Endothelial cell of umbilical vein (primary cell): ENCODE measurements around the gene OSBP2. TPM values are rescaled to one million over a fixed set of nuclear protein-coding genes. Genes with fewer than 3 reads are reported as not detected.

Experiments used
- BruUV-seq: library from RNA; stranded (reverse); fragments of 400-500 nt; replicated peaks from 2 replicates; lab custom pipeline; 2021; lab: Mats Ljungman, UMichigan
- CTCF ChIA-PET: fragments of 300-600, 350-600 bp; sonication (Branson Sonifier 250); formaldehyde crosslinking; loops from one replicate; lab custom pipeline; 2021; ENCODE audit warnings: antibody characterized with exemption, inconsistent platforms; lab: Charles Lee
- POLR2A ChIA-PET: fragments of 300-600, 350-600 bp; sonication (Branson Sonifier 250); formaldehyde crosslinking; loops from one replicate; lab custom pipeline; 2021; ENCODE audit warnings: antibody characterized with exemption, inconsistent platforms; lab: Charles Lee
- DNase-seq: peaks from one replicate; pipeline ENCODE4 v3.0.0-alpha.2; 2011; ENCODE audit warnings: low read depth, low spot score
- FAIRE-seq: peaks from 2 replicates; lab custom pipeline; 2011; peaks lifted over from hg19 to GRCh38; lab: Jason Lieb, UNC
- H2AFZ ChIP-seq: 2 replicates; pipeline ENCODE4 v1.6.0; 2012; ENCODE audit warnings: low read depth, low read length, control low read depth, inconsistent platforms
- H3K27ac ChIP-seq: 2 replicates; pipeline ENCODE4 v1.5.1; 2011; ENCODE audit warnings: low read depth, mild to moderate bottlenecking, control low read depth, low read length, moderate library complexity; ENCODE audit not compliant: insufficient read depth
- H3K27me3 ChIP-seq, 2 experiments: 2 replicates each; pipeline versions ENCODE4 v1.6.0 to v1.6.1; 2011; ENCODE audit warnings: low read length in 2 of 2, mixed read lengths in 1 of 2; ENCODE audit not compliant: control insufficient read depth in 2 of 2, insufficient read depth in 2 of 2
- H3K36me3 ChIP-seq, 2 experiments: 2 replicates in 1 of 2; 3 replicates in 1 of 2; pipeline ENCODE4 v1.5.1; 2011; ENCODE audit warnings: low read length in 2 of 2, mild to moderate bottlenecking in 1 of 2, moderate library complexity in 1 of 2; ENCODE audit not compliant: control insufficient read depth in 2 of 2, insufficient read depth in 2 of 2; ENCODE audit errors: extremely low read depth in 1 of 2
- H3K4me1 ChIP-seq: 3 replicates; pipeline ENCODE4 v1.5.1; 2011; ENCODE audit warnings: mild to moderate bottlenecking, low read length; ENCODE audit not compliant: control insufficient read depth, insufficient read depth; ENCODE audit errors: extremely low read depth
- H3K4me2 ChIP-seq: 2 replicates; pipeline ENCODE4 v1.6.1; 2011; ENCODE audit warnings: low read length, control low read depth, mixed read lengths; ENCODE audit not compliant: insufficient read depth
- H3K4me3 ChIP-seq, 3 experiments: fragments of 200-600 bp in 1 of 3; sonication (generic), shearing (Covaris generic) in 1 of 3; replicated peaks in 1 of 3; 2 replicates each; pipeline ENCODE4 v1.5.1; 2011 to 2016; ENCODE audit warnings: control low read depth in 3 of 3, low read length in 3 of 3, mild to moderate bottlenecking in 2 of 3, inconsistent platforms in 1 of 3, low read depth in 1 of 3, moderate library complexity in 1 of 3; ENCODE audit not compliant: insufficient read depth in 1 of 3
- H3K79me2 ChIP-seq: 2 replicates; pipeline ENCODE4 v1.6.0; 2012; ENCODE audit warnings: low read length, inconsistent platforms; ENCODE audit not compliant: control insufficient read depth, insufficient read depth
- H3K9ac ChIP-seq: replicated peaks from 2 replicates; pipeline ENCODE3; 2011; ENCODE audit warnings: low read length, control low read depth; ENCODE audit not compliant: insufficient read depth; ENCODE audit errors: extremely low read depth
- H3K9me1 ChIP-seq: replicated peaks from 3 replicates; pipeline ENCODE4 v1.6.0; 2011; ENCODE audit warnings: mild to moderate bottlenecking, low read length; ENCODE audit not compliant: control insufficient read depth, insufficient read depth; ENCODE audit errors: extremely low read depth
- H3K9me3 ChIP-seq: replicated peaks from 2 replicates; pipeline ENCODE4 v1.5.1; 2012; ENCODE audit warnings: low read length, inconsistent platforms; ENCODE audit not compliant: control insufficient read depth, insufficient read depth
- H4K20me1 ChIP-seq: replicated peaks from 2 replicates; pipeline ENCODE3; 2011; ENCODE audit warnings: mild to moderate bottlenecking, low read length; ENCODE audit not compliant: control insufficient read depth, insufficient read depth; ENCODE audit errors: extremely low read depth
- EZH2 ChIP-seq: IDR thresholded peaks from 2 replicates; pipeline ENCODE4 v1.6.1; 2012; ENCODE audit warnings: borderline replicate concordance, low read depth, mild to moderate bottlenecking, moderate library complexity, low read length, inconsistent platforms; ENCODE audit not compliant: severe bottlenecking
- JUN ChIP-seq: IDR thresholded peaks from 2 replicates; pipeline ENCODE4 v1.6.1; 2011; ENCODE audit warnings: borderline replicate concordance, low read depth; ENCODE audit not compliant: insufficient read length, insufficient read depth
- MYC ChIP-seq: IDR thresholded peaks from one replicate; pipeline ENCODE4 v1.6.1; 2011; ENCODE audit warnings: mild to moderate bottlenecking, low read depth, low read length
- POLR2A ChIP-seq: IDR thresholded peaks from 2 replicates; pipeline ENCODE4 v1.6.1; 2012; ENCODE audit warnings: low read depth, mild to moderate bottlenecking, control low read depth, low read length
- POLR2AphosphoS5 ChIP-seq: IDR thresholded peaks from 2 replicates; pipeline ENCODE4 v1.6.1; 2012; ENCODE audit warnings: low read depth, mild to moderate bottlenecking, control low read depth, low read length, moderate library complexity; ENCODE audit not compliant: insufficient read depth
- dilution Hi-C: fragments of 300-500 bp; cut with MboI; formaldehyde crosslinking; loops from one replicate; pipeline ENCODE4 v1.15.0; 2019; ENCODE audit warnings: low sequenced_read_pairs; ENCODE audit not compliant: extremely low pct_ligation_motif_present
- intact Hi-C: fragments of 100-400 bp; cut with micrococcal nuclease; formaldehyde crosslinking; loops from one replicate; pipeline ENCODE4 v1.10.0; 2022
- polyA plus RNA-seq, 4 experiments: library from polyadenylated mRNA; depleted of rRNA in 3 of 4; stranded (reverse) in 3 of 4; unstranded in 1 of 4; fragments of >200 nt; gene quantifications; 2 replicates each; pipeline versions ENCODE4 v1.2.1 to v1.2.3, GENCODE V29; 2011 to 2012; ENCODE audit warnings: missing spikeins in 1 of 4
- total RNA-seq: library from RNA; stranded (reverse); gene quantifications from 2 replicates; pipeline ENCODE4 v1.2.3, GENCODE V29; 2021
- TF ChIP-seq, protein P1 (sequence below): IDR thresholded peaks from 2 replicates; pipeline ENCODE4 v1.6.1; 2011; ENCODE audit not compliant: insufficient read depth, insufficient read length
- TF ChIP-seq, protein P2 (sequence below), 2 donors: IDR thresholded peaks; 1 replicate in 1 of 2; 2 replicates in 1 of 2; pipeline ENCODE4 v1.5.1; 2011; ENCODE audit warnings: low read length in 2 of 2, mild to moderate bottlenecking in 2 of 2, moderate library complexity in 2 of 2, control low read depth in 1 of 2, inconsistent platforms in 1 of 2, low read depth in 1 of 2; ENCODE audit not compliant: insufficient read depth in 1 of 2; ENCODE audit errors: extremely low read depth in 1 of 2

Gene OSBP2
- total and polyA plus RNA-seq, 2 donors (not counting 3 experiments of a cell fraction or from before 2014, with no cell fraction given), result 4.1 to 7.5 TPM

DNA sequence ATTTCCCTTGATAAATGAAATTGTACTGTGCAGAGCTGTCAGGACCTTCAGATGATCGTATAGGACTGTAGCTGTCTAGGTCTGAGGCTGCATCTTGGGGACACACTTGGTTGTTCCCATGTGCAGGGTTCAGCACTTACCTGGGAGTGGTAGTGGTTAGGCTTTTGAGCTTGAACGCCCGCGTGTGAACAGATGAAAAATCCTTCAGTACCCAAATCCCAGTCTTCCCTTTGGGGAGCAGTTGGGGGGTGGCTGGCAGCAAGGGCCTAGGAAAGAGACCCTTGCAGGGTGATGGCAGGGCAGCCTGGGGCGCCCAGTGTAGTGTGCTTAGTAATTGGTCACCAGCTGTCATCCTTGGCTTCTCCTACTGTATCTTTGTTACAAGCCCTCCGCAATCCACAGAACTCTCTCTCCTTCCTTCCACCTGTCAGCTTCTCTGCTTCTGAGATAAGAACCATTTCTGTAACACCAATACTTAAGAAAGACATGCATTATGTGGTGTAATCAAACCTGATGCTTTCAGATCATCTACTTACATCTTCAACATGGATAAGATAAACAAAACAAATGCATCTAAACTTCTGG lies 209.3 kb downstream of the OSBP2 start:
- Histone ChIP-seq H3K9me1 (no peaks in the 10 kb centered on the region), H3K9me3 (no peaks in the 10 kb centered on the region), H4K20me1 (no peaks in the 10 kb centered on the region), H3K36me3 (no peaks in the 10 kb centered on the region), H3K4me1 (no peaks in the 10 kb centered on the region), H3K4me3 (no peak overlapping the region), H3K9ac (no peak overlapping the region), H3K27me3 (no peaks in the 10 kb centered on the region), H3K79me2 (no peaks in the 10 kb centered on the region), H3K4me2 (no peak overlapping the region), H2AFZ (no peak overlapping the region), H3K27ac (no peak overlapping the region)
- BruUV-seq, result no TSS peak
- CTCF ChIA-PET, result interaction anchor here (1.1 to 1.2 kb wide), 2 partner anchors 10 to 26 kb away, joined by 3 read pairs; no protein-coding TSS in a partner anchor
- dilution Hi-C loops, result no loop called here
- FAIRE-seq, result no peak
- DNase-seq, result no peak
- TF ChIP-seq JUN (no peak), EZH2 (no peak)
- POLR2A ChIA-PET, result no interaction called here
- intact Hi-C loops, result no loop called here

DNA sequence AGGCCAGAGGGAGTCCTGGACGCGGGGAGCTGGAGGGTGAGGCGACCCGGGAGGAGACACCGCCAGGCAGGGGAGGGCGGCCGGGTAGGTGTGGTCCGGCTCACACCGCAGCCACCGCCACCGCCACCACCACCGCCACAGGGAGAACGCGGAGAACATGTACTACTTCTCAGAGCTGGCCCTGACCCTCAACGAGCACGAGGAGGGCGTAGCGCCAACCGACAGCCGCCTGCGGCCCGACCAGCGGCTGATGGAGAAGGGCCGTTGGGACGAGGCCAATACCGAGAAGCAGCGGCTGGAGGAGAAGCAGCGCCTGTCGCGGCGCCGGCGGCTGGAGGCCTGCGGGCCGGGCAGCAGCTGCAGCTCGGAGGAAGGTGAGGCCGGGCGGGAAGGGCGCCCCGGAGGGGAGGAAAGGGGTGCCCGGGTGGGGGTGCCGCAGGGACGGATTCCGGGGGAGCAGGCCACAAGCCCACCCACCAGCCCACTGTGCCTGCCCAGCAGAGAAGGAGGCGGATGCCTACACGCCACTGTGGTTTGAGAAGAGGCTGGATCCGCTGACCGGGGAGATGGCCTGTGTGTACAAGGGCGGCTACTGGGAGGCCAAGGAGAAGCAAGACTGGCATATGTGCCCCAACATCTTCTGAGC lies 211.1 kb downstream of the OSBP2 start:
- CTCF ChIA-PET, result interaction anchor here (0.9 kb wide), 1 partner anchor 16 kb away, joined by 4 read pairs; no protein-coding TSS in a partner anchor
- dilution Hi-C loops, result no loop called here

More for the DNA sequence above, 211.1 kb downstream of the OSBP2 start:
- no peak overlapping the region for H3K4me3 ChIP-seq
- H3K79me2 ChIP-seq, result no peaks in the 10 kb centered on the region
- POLR2A ChIA-PET, result no interaction called here
- no peaks in the 10 kb centered on the region for H4K20me1 ChIP-seq
- no peak overlapping the region for H3K9ac ChIP-seq
- intact Hi-C loops, result no loop called here
- H3K9me1 ChIP-seq, result no peaks in the 10 kb centered on the region
- no peaks in the 10 kb centered on the region for H3K36me3 ChIP-seq
- TF ChIP-seq MYC, result no peak
- TF ChIP-seq, protein P1, sequence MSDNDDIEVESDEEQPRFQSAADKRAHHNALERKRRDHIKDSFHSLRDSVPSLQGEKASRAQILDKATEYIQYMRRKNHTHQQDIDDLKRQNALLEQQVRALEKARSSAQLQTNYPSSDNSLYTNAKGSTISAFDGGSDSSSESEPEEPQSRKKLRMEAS, result no peak
- TF ChIP-seq POLR2A, result no peak
- TF ChIP-seq POLR2AphosphoS5, result no peak
- TF ChIP-seq, protein P2, sequence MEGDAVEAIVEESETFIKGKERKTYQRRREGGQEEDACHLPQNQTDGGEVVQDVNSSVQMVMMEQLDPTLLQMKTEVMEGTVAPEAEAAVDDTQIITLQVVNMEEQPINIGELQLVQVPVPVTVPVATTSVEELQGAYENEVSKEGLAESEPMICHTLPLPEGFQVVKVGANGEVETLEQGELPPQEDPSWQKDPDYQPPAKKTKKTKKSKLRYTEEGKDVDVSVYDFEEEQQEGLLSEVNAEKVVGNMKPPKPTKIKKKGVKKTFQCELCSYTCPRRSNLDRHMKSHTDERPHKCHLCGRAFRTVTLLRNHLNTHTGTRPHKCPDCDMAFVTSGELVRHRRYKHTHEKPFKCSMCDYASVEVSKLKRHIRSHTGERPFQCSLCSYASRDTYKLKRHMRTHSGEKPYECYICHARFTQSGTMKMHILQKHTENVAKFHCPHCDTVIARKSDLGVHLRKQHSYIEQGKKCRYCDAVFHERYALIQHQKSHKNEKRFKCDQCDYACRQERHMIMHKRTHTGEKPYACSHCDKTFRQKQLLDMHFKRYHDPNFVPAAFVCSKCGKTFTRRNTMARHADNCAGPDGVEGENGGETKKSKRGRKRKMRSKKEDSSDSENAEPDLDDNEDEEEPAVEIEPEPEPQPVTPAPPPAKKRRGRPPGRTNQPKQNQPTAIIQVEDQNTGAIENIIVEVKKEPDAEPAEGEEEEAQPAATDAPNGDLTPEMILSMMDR (IDR thresholded peaks at IDR 0.05; ENCODE audit: extremely low read depth in 1 of 2, insufficient read depth in 1 of 2, low read depth in 1 of 2, low read length in 2 of 2), result no peak
- no peak for TF ChIP-seq EZH2
- no peaks in the 10 kb centered on the region for H3K27me3 ChIP-seq
- FAIRE-seq, result no peak
- H3K4me1 ChIP-seq, result no peaks in the 10 kb centered on the region
- no peak for DNase-seq
- H2AFZ ChIP-seq, result no peak overlapping the region
- no peak overlapping the region for H3K4me2 ChIP-seq
- no TSS peak for BruUV-seq
- H3K9me3 ChIP-seq, result no peaks in the 10 kb centered on the region
- no peak overlapping the region for H3K27ac ChIP-seq
